KMS-11 (cell line): Measurements from ENCODE around the gene TMPRSS13.
A peak's percentile ranks its signal among the peaks of the same experiment; 100 is the strongest.
"Not testable (repeated sequence)": the region's sequence is repeated elsewhere in the genome, so short reads cannot be mapped to it uniquely, and the experiment has no call there.

Experiments used
- H2AFZ ChIP-seq: fragments of 200-600 bp; sonication (generic); 2 replicates; pipeline ENCODE4 v1.6.1; 2016; ENCODE audit warnings: antibody characterized with exemption, mixed run types, low read depth
- H3K27ac ChIP-seq: fragments of 200-600 bp; sonication (generic); 2 replicates; pipeline ENCODE4 v1.6.1; 2016; ENCODE audit warnings: mild to moderate bottlenecking, mixed run types
- H3K27me3 ChIP-seq: fragments of 200-600 bp; sonication (generic); 2 replicates; pipeline ENCODE4 v1.6.1; 2017; ENCODE audit warnings: mild to moderate bottlenecking, low read depth, mixed run types, moderate library complexity; ENCODE audit not compliant: insufficient read depth
- H3K36me3 ChIP-seq: fragments of 200-600 bp; sonication (generic); 2 replicates; pipeline ENCODE4 v1.6.1; 2017; ENCODE audit warnings: mild to moderate bottlenecking, mixed run types; ENCODE audit not compliant: insufficient read depth
- H3K4me1 ChIP-seq: fragments of 200-600 bp; sonication (generic); 2 replicates; pipeline ENCODE4 v1.6.1; 2016; ENCODE audit warnings: mild to moderate bottlenecking, low read depth, mixed run types; ENCODE audit not compliant: poor library complexity, severe bottlenecking
- H3K4me2 ChIP-seq: fragments of 200-600 bp; sonication (generic); 2 replicates; pipeline ENCODE4 v1.7.0; 2016; ENCODE audit warnings: mild to moderate bottlenecking, mixed run types
- H3K4me3 ChIP-seq: fragments of 200-600 bp; sonication (generic); IDR thresholded peaks from 2 replicates; pipeline ENCODE4 v1.6.1; 2017; ENCODE audit warnings: low read depth, low read length, mixed read lengths; ENCODE audit not compliant: insufficient read depth
- H3K79me2 ChIP-seq: fragments of 200-600 bp; sonication (generic); 2 replicates; pipeline ENCODE4 v1.6.1; 2016; ENCODE audit warnings: low read depth, mixed run types; ENCODE audit not compliant: insufficient read depth
- H3K9ac ChIP-seq: fragments of 200-600 bp; sonication (generic); 2 replicates; pipeline ENCODE4 v1.6.1; 2016; ENCODE audit warnings: mild to moderate bottlenecking, mixed run types
- H4K20me1 ChIP-seq: fragments of 200-600 bp; sonication (generic); 2 replicates; pipeline ENCODE4 v1.6.1; 2016; ENCODE audit warnings: mild to moderate bottlenecking, mixed run types; ENCODE audit not compliant: insufficient read depth
- CTCF ChIP-seq: fragments of 200-600 bp; sonication (generic); conservative IDR thresholded peaks from 2 replicates; pipeline ENCODE4 v1.6.1; 2017; ENCODE audit warnings: low read depth, mild to moderate bottlenecking, antibody characterized with exemption, low read length, moderate library complexity, mixed read lengths

The TMPRSS13 gene

GRCh38 chr11:117869604-117870003 is 59.6 kb downstream of the TMPRSS13 start:
- H2AFZ ChIP-seq = peak overlapping the region; percentile 52
- no peak overlapping the region for H3K9ac ChIP-seq
- H3K27me3 ChIP-seq = no peaks in the 10 kb centered on the region
- TF ChIP-seq CTCF = no peak
- peak overlapping the region; percentile 39 for H3K4me2 ChIP-seq
- H3K36me3 ChIP-seq = no peaks in the 10 kb centered on the region
- no peak overlapping the region for H3K4me3 ChIP-seq
- H3K4me1 ChIP-seq = peaks cover 24% of the 10 kb centered on the region
- H4K20me1 ChIP-seq = no peaks in the 10 kb centered on the region
- peak overlapping the region; percentile 48; the same call in 1 of the 2 replicates for H3K27ac ChIP-seq
- H3K79me2 ChIP-seq = no peaks in the 10 kb centered on the region

DNA sequence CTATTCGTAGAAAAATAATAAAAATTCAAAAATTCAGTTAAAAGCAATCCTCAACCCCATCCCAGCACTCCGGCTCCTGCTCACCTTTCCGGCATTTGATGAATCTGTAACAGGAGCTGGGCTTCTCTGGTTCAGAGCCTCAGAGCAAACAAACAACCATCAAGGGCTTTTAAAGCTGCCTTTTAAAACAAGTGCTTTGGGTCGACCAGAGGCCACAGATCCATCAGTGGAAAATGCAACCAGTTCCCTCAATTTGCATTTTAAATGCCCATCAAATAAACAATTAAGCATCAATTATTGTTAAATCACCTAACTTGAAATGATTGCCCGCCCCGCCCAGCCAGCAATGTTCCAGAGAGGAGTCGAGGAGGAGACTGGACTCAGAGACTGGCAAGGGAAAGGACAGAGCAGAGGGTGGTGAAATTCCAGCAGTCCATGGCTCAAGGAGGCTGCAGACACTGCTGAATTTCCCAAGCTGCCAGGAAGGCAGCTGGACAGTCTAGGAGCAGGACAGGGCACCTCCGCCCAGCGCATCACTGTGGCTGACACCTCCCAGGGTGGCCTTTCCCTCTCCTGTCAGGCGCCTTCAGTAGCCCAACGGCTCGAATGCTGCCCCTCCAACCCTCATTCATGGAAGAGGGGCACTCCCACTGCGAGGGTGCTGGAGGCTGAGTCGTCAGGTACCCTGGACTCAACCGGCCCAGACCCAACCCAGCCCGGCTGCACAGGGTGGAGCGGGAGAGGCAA is 60.2 kb downstream of the TMPRSS13 start:
- Histone ChIP-seq H3K36me3 (no peaks in the 10 kb centered on the region), H3K27me3 (no peaks in the 10 kb centered on the region), H3K9ac (no peak overlapping the region), H3K4me1 (peaks cover 24% of the 10 kb centered on the region), H4K20me1 (no peaks in the 10 kb centered on the region), H2AFZ (no peak overlapping the region), H3K4me3 (no peak overlapping the region), H3K27ac (no peak overlapping the region), H3K4me2 (no peak overlapping the region), H3K79me2 (no peaks in the 10 kb centered on the region)
- no peak for TF ChIP-seq CTCF

DNA sequence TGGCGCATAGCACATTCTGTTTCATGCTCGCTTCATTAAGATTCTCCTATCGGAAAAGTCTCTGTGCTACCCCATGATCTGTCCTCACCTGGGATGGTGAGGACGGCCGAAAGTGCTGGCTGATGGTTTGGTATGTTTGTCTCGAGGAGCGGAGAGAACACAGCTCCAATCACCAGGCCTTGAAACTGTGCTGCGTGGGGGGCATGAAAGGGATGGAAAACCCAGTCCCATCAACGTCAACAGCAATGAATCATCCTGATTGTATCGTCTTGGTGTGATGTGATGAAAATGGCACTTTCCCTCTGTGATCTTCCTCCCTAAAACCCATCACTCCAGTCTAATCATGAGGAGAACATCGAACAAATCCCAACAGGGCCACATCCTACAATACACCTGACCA is 61.1 kb downstream of the TMPRSS13 start:
- TF ChIP-seq CTCF = no peak
- Histone ChIP-seq H3K36me3 (no peaks in the 10 kb centered on the region), H4K20me1 (no peaks in the 10 kb centered on the region), H3K4me3 (no peak overlapping the region), H3K9ac (no peak overlapping the region), H3K79me2 (no peaks in the 10 kb centered on the region), H3K4me2 (no peak overlapping the region), H3K4me1 (peaks cover 20% of the 10 kb centered on the region), H3K27me3 (no peaks in the 10 kb centered on the region), H3K27ac (no peak overlapping the region), H2AFZ (no peak overlapping the region)

GRCh38 chr11:117866526-117866925 is 62.7 kb downstream of the TMPRSS13 start:
- no peak overlapping the region for H2AFZ ChIP-seq
- no peak overlapping the region for H3K4me3 ChIP-seq
- peaks cover 18% of the 10 kb centered on the region for H3K4me1 ChIP-seq
- H3K36me3 ChIP-seq = no peaks in the 10 kb centered on the region
- no peak overlapping the region for H3K4me2 ChIP-seq
- H4K20me1 ChIP-seq = no peaks in the 10 kb centered on the region
- no peaks in the 10 kb centered on the region for H3K79me2 ChIP-seq
- H3K27me3 ChIP-seq = no peaks in the 10 kb centered on the region
- no peak overlapping the region for H3K27ac ChIP-seq
- H3K9ac ChIP-seq = no peak overlapping the region
- no peak for TF ChIP-seq CTCF

GRCh38 chr11:117865546-117865945 is 63.7 kb downstream of the TMPRSS13 start:
- not testable (repeated sequence) for H3K9ac ChIP-seq, H4K20me1 ChIP-seq, H3K4me2 ChIP-seq, H2AFZ ChIP-seq, H3K27me3 ChIP-seq, H3K36me3 ChIP-seq, H3K4me3 ChIP-seq, H3K79me2 ChIP-seq, H3K27ac ChIP-seq
- peaks cover 13% of the 10 kb centered on the region for H3K4me1 ChIP-seq
